CD14-positive monocyte (primary cell): ENCODE measurements around the gene MALRD1. TPM values are rescaled to one million over a fixed set of nuclear protein-coding genes. Genes with fewer than 3 reads are reported as not detected.

Experiments
- DNase-seq, 3 donors: peaks; one replicate each; pipeline ENCODE4 v3.0.0-alpha.2; 2011 to 2022
- H2AFZ ChIP-seq: 2 replicates; pipeline ENCODE4 v1.6.0; 2012; ENCODE audit warnings: mild to moderate bottlenecking, low read depth, low read length, inconsistent platforms; ENCODE audit not compliant: insufficient read depth, poor library complexity, severe bottlenecking
- H3K27ac ChIP-seq, 2 donors: 1 replicate in 1 of 2; 2 replicates in 1 of 2; pipeline ENCODE4 v1.5.1; 2012 to 2013; ENCODE audit warnings: low read length in 2 of 2, control low read depth in 1 of 2, inconsistent platforms in 1 of 2, low read depth in 1 of 2, mild to moderate bottlenecking in 1 of 2
- H3K27me3 ChIP-seq, 2 donors: one replicate each; pipeline versions ENCODE4 v1.6.0 to v1.6.1; 2011 to 2013; ENCODE audit warnings: low read length in 2 of 2; ENCODE audit not compliant: control insufficient read depth in 2 of 2, insufficient read depth in 2 of 2
- H3K36me3 ChIP-seq, 2 donors: replicated peaks in 1 of 2; 1 replicate in 1 of 2; 2 replicates in 1 of 2; pipeline versions ENCODE4 v1.5.1 to v1.6.1; 2012 to 2013; ENCODE audit warnings: low read length in 2 of 2, control low read depth in 1 of 2, inconsistent platforms in 1 of 2, mild to moderate bottlenecking in 1 of 2; ENCODE audit not compliant: insufficient read depth in 2 of 2, control insufficient read depth in 1 of 2
- H3K4me1 ChIP-seq, 2 donors: 1 replicate in 1 of 2; 2 replicates in 1 of 2; pipeline versions ENCODE4 v1.5.1 to v1.6.1; 2012 to 2013; ENCODE audit warnings: low read length in 2 of 2, control low read depth in 1 of 2, inconsistent platforms in 1 of 2, mild to moderate bottlenecking in 1 of 2, moderate library complexity in 1 of 2; ENCODE audit not compliant: insufficient read depth in 2 of 2, control insufficient read depth in 1 of 2
- H3K4me2 ChIP-seq: replicated peaks from 2 replicates; pipeline ENCODE3; 2012; ENCODE audit warnings: low read length, moderate library complexity, mild to moderate bottlenecking; ENCODE audit not compliant: poor library complexity, severe bottlenecking; ENCODE audit errors: extremely low read depth
- H3K4me3 ChIP-seq, 3 experiments: fragments of 200-600 bp in 1 of 3; sonication (generic) in 1 of 3; replicated peaks in 1 of 3; 1 replicate in 2 of 3; 2 replicates in 1 of 3; pipeline ENCODE4 v1.5.1; 2011 to 2013; ENCODE audit warnings: low read length in 3 of 3, mild to moderate bottlenecking in 3 of 3, control low read depth in 2 of 3, low read depth in 2 of 3, inconsistent platforms in 1 of 3, moderate library complexity in 1 of 3
- H3K79me2 ChIP-seq: 2 replicates; pipeline ENCODE4 v1.6.0; 2012; ENCODE audit warnings: mild to moderate bottlenecking, control low read depth, inconsistent platforms, low read length, moderate library complexity; ENCODE audit not compliant: insufficient read depth
- H3K9ac ChIP-seq: 2 replicates; pipeline ENCODE4 v1.6.0; 2017; ENCODE audit warnings: low read length, mild to moderate bottlenecking; ENCODE audit not compliant: insufficient read depth, poor library complexity, severe bottlenecking
- H3K9me3 ChIP-seq, 2 donors: replicated peaks in 1 of 2; 1 replicate in 1 of 2; 2 replicates in 1 of 2; pipeline versions ENCODE4 v1.5.1 to v1.6.1; 2012 to 2013; ENCODE audit warnings: low read length in 2 of 2, control low read depth in 1 of 2; ENCODE audit not compliant: control insufficient read depth in 1 of 2, insufficient read depth in 1 of 2
- H4K20me1 ChIP-seq: 2 replicates; pipeline ENCODE4 v1.6.0; 2012; ENCODE audit warnings: mild to moderate bottlenecking, low read length, control low read depth, moderate library complexity; ENCODE audit not compliant: insufficient read depth
- H3K27ac Mint-ChIP-seq, 7 donors: one replicate each; pipeline ENCODE4 v1.8.0; 2020; ENCODE audit warnings: mild to moderate bottlenecking in 7 of 7, mixed read lengths in 7 of 7, moderate library complexity in 6 of 7, inconsistent platforms in 2 of 7
- H3K27me3 Mint-ChIP-seq, 3 donors: one replicate each; pipeline ENCODE4 v1.8.0; 2021 to 2022; ENCODE audit warnings: low read depth in 3 of 3, mild to moderate bottlenecking in 3 of 3, mixed read lengths in 3 of 3, moderate library complexity in 3 of 3, inconsistent platforms in 1 of 3
- H3K36me3 Mint-ChIP-seq, 2 donors: one replicate each; pipeline ENCODE4 v1.8.0; 2020; ENCODE audit warnings: mixed read lengths in 2 of 2, inconsistent platforms in 1 of 2, mild to moderate bottlenecking in 1 of 2
- H3K4me1 Mint-ChIP-seq: one replicate; pipeline ENCODE4 v1.8.0; 2020; ENCODE audit warnings: mild to moderate bottlenecking, mixed read lengths
- H3K4me3 Mint-ChIP-seq, 2 donors: one replicate each; pipeline ENCODE4 v1.8.0; 2020; ENCODE audit warnings: mild to moderate bottlenecking in 2 of 2, mixed read lengths in 2 of 2, moderate library complexity in 1 of 2
- H3K9me3 Mint-ChIP-seq, 7 donors: one replicate each; pipeline ENCODE4 v1.8.0; 2020 to 2022; ENCODE audit warnings: mixed read lengths in 7 of 7, mild to moderate bottlenecking in 6 of 7, moderate library complexity in 6 of 7, inconsistent platforms in 2 of 7
- WGBS: methylation state at CpG from one replicate; pipeline ENCODE4 v1.1.5; 2013; ENCODE audit warnings: missing lambda C conversion rate; ENCODE audit not compliant: insufficient coverage; 5-methylcytosine and 5-hydroxymethylcytosine counted together
- intact Hi-C, 2 donors: fragments of 100-400 bp; cut with micrococcal nuclease; formaldehyde crosslinking; loops; one replicate each; pipeline versions ENCODE4 v1.15.0 to v1.15.1; 2023
- polyA plus RNA-seq, 3 donors: library from polyadenylated mRNA; depleted of rRNA in 1 of 3; unstranded in 2 of 3; stranded (reverse) in 1 of 3; fragments of 300-500 nt in 2 of 3; fragments of >200 nt in 1 of 3; fragmentation: Illumina TruSeq in 2 of 3; gene quantifications; 1 replicate in 2 of 3; 2 replicates in 1 of 3; pipeline ENCODE4 v1.2.3, GENCODE V29; 2012 to 2021
- TF ChIP-seq, protein P1 (sequence below): fragments of 200-600 bp; IDR thresholded peaks from one replicate; pipeline ENCODE4 v1.8.0; 2022; ENCODE audit warnings: antibody characterized with exemption, mild to moderate bottlenecking

The MALRD1 gene
- polyA plus RNA-seq, 3 donors: not detected

GRCh38 chr10:19144206-19144605 lies 95.6 kb downstream of the MALRD1 start:
- Mint-ChIP-seq H3K4me3 (no peak overlapping the region), H3K27ac (no peak overlapping the region), H3K27me3 (peaks cover 0 to 2% (median 0%) of the 10 kb centered on the region in 3 donors), H3K4me1 (no peaks in the 10 kb centered on the region), H3K9me3 (peaks cover 0 to 7% (median 2%) of the 10 kb centered on the region in 7 donors), H3K36me3 (no peaks in the 10 kb centered on the region)
- H3K4me3 ChIP-seq: no peak overlapping the region
- no peaks in the 10 kb centered on the region for H3K9me3 ChIP-seq
- WGBS: 90% methylated on average over 3 of the region's 4 CpGs
- no peak overlapping the region for H3K27ac ChIP-seq
- H2AFZ ChIP-seq: no peak overlapping the region
- H3K4me2 ChIP-seq: no peak overlapping the region
- TF ChIP-seq, protein P1, sequence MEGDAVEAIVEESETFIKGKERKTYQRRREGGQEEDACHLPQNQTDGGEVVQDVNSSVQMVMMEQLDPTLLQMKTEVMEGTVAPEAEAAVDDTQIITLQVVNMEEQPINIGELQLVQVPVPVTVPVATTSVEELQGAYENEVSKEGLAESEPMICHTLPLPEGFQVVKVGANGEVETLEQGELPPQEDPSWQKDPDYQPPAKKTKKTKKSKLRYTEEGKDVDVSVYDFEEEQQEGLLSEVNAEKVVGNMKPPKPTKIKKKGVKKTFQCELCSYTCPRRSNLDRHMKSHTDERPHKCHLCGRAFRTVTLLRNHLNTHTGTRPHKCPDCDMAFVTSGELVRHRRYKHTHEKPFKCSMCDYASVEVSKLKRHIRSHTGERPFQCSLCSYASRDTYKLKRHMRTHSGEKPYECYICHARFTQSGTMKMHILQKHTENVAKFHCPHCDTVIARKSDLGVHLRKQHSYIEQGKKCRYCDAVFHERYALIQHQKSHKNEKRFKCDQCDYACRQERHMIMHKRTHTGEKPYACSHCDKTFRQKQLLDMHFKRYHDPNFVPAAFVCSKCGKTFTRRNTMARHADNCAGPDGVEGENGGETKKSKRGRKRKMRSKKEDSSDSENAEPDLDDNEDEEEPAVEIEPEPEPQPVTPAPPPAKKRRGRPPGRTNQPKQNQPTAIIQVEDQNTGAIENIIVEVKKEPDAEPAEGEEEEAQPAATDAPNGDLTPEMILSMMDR: no peak
- H4K20me1 ChIP-seq: no peaks in the 10 kb centered on the region
- H3K27me3 ChIP-seq: no peaks in the 10 kb centered on the region
- no peaks in the 10 kb centered on the region for H3K36me3 ChIP-seq
- H3K9ac ChIP-seq: no peak overlapping the region
- no peak for DNase-seq
- H3K79me2 ChIP-seq: no peaks in the 10 kb centered on the region
- intact Hi-C loops: no loop called here
- no peaks in the 10 kb centered on the region for H3K4me1 ChIP-seq

- H3K4me1 ChIP-seq: no peaks in the 10 kb centered on the region
- H3K4me1 Mint-ChIP-seq: no peaks in the 10 kb centered on the region
- intact Hi-C loops: no loop called here
- no peak overlapping the region for H3K4me3 ChIP-seq
- TF ChIP-seq, protein P1: no peak
- no peaks in the 10 kb centered on the region for H4K20me1 ChIP-seq
- no peak overlapping the region for H3K9ac ChIP-seq
- no peak for DNase-seq
- H3K27ac Mint-ChIP-seq: no peak overlapping the region
- no CpG with 5 or more reads among the region's 4 CpGs for WGBS
- H3K4me3 Mint-ChIP-seq: no peak overlapping the region
- peaks cover 2 to 8% (median 5%) of the 10 kb centered on the region in 7 donors for H3K9me3 Mint-ChIP-seq
- no peak overlapping the region for H3K4me2 ChIP-seq
- H2AFZ ChIP-seq: no peak overlapping the region
- no peak overlapping the region for H3K27ac ChIP-seq
- peaks cover 0 to 4% of the 10 kb centered on the region in 2 donors for H3K9me3 ChIP-seq
- no peaks in the 10 kb centered on the region for H3K36me3 Mint-ChIP-seq
- no peaks in the 10 kb centered on the region for H3K36me3 ChIP-seq
- H3K27me3 ChIP-seq: no peaks in the 10 kb centered on the region
- H3K27me3 Mint-ChIP-seq: peaks cover 0 to 1% (median 0%) of the 10 kb centered on the region in 3 donors
- no peaks in the 10 kb centered on the region for H3K79me2 ChIP-seq
These were observed 105.8 kb downstream of the MALRD1 start for GRCh38 chr10:19154375-19154774.
